ENCODE results near the gene DNAH2. TPM values are rescaled to one million over a fixed set of nuclear protein-coding genes. Genes with fewer than 3 reads are reported as not detected.
"Not testable (repeated sequence)": the region's sequence is repeated elsewhere in the genome, so short reads cannot be mapped to it uniquely, and the experiment has no call there.

DNAH2 gene
- total and polyA plus RNA-seq, 11 donors = 0.02 to 0.56 (median 0.05) TPM; not detected in 4

GRCh38 chr17:7859028-7859427 is 141.5 kb downstream of the DNAH2 start:
- no peaks in the 10 kb centered on the region for H3K9me3 ChIP-seq
- DNase-seq (no peak), ATAC-seq (no peak)
- peak overlapping the region in 9 of 12 donors; percentile 58 to 85 (median 68) for H3K4me3 ChIP-seq
- peaks cover 0 to 41% (median 11%) of the 10 kb centered on the region in 9 donors for H3K36me3 ChIP-seq
- intact Hi-C loops (cut with DNase I) = loop anchor here in 8 of 10 donors (5.0 to 10.0 kb wide), 5 partner anchors 37 to 296 kb away; partner anchors contain the start of genes KCNAB3 (in 1 of the 8), PER1 (in 1 of the 8), TP53 (in 1 of the 8) and WRAP53 (in 1 of the 8)
- H3K27ac ChIP-seq = peak overlapping the region in 2 of 12 donors; percentile 91 to 95
- TF ChIP-seq CTCF (IDR thresholded peaks at IDR 0.05) (no peak), POLR2A (IDR thresholded peaks at IDR 0.05) (no peak)
- peaks cover 0 to 41% (median 28%) of the 10 kb centered on the region in 12 donors for H3K4me1 ChIP-seq
- 86 to 91% (median 88%) methylated on average over 8 of the region's 8 CpGs for WGBS, 4 donors
- no peaks in the 10 kb centered on the region for H3K27me3 ChIP-seq

- Histone ChIP-seq H3K4me3 (no peak overlapping the region), H3K27me3 (no peaks in the 10 kb centered on the region), H3K4me1 (peaks cover 0 to 20% (median 13%) of the 10 kb centered on the region in 12 donors), H3K9me3 (peaks cover 0 to 4% (median 0%) of the 10 kb centered on the region in 12 donors), H3K36me3 (peaks cover 0 to 38% (median 5%) of the 10 kb centered on the region in 9 donors), H3K27ac (no peak overlapping the region)
- 36 to 46% (median 40%) methylated on average over 3 of the region's 3 CpGs for WGBS, 4 donors
- DNase-seq (peak in 1 of 5 donors; percentile 49), ATAC-seq (no peak)
- TF ChIP-seq CTCF (IDR thresholded peaks at IDR 0.05) (peak; percentile 69 to 90 (median 83)), POLR2A (IDR thresholded peaks at IDR 0.05) (no peak)
- intact Hi-C loops (cut with DNase I) = loop anchor here (1.0 to 10.0 kb wide), 12 partner anchors 26 to 194 kb away; partner anchors contain the start of gene CHD3 (in 2 of the 10)
Observed at GRCh38 chr17:7862692-7863437, 145.3 kb downstream of the DNAH2 start.

- not testable (repeated sequence) for ATAC-seq, H3K9me3 ChIP-seq, H3K27ac ChIP-seq, DNase-seq, H3K4me3 ChIP-seq, H3K27me3 ChIP-seq
- 81 to 85% (median 82%) methylated on average over 5 of the region's 5 CpGs for WGBS, 4 donors
- intact Hi-C loops (cut with DNase I) = loop anchor here in 8 of 10 donors (2.0 to 10.0 kb wide), 8 partner anchors 33 to 193 kb away; no protein-coding TSS in a partner anchor
- Histone ChIP-seq H3K4me1 (peaks cover 0 to 13% (median 2%) of the 10 kb centered on the region in 12 donors), H3K36me3 (peaks cover 0 to 41% (median 5%) of the 10 kb centered on the region in 9 donors)
Observed at GRCh38 chr17:7864384-7864783, 146.8 kb downstream of the DNAH2 start.

GRCh38 chr17:7864995-7865650 is 147.6 kb downstream of the DNAH2 start:
- ATAC-seq (no peak), DNase-seq (no peak)
- peaks cover 0 to 35% (median 5%) of the 10 kb centered on the region in 9 donors for H3K36me3 ChIP-seq
- TF ChIP-seq POLR2A (IDR thresholded peaks at IDR 0.05) (no peak), CTCF (IDR thresholded peaks at IDR 0.05) (no peak)
- H3K9me3 ChIP-seq = peaks cover 0 to 4% (median 0%) of the 10 kb centered on the region in 12 donors
- peaks cover 0 to 13% (median 2%) of the 10 kb centered on the region in 12 donors for H3K4me1 ChIP-seq
- H3K27ac ChIP-seq = no peak overlapping the region
- no peak overlapping the region for H3K4me3 ChIP-seq
- H3K27me3 ChIP-seq = no peaks in the 10 kb centered on the region
- 94 to 97% (median 96%) methylated on average over 5 of the region's 5 CpGs for WGBS, 4 donors
- intact Hi-C loops (cut with DNase I) = loop anchor here in 8 of 10 donors (2.0 to 10.0 kb wide), 8 partner anchors 32 to 192 kb away; no protein-coding TSS in a partner anchor
